Islet precursor cell (in vitro differentiated cells): ENCODE results near the gene H1-8.

Experiments
- DNase-seq: peaks from one replicate; pipeline ENCODE4 v3.0.0-alpha.2; 2018

H1-8 gene

DNA sequence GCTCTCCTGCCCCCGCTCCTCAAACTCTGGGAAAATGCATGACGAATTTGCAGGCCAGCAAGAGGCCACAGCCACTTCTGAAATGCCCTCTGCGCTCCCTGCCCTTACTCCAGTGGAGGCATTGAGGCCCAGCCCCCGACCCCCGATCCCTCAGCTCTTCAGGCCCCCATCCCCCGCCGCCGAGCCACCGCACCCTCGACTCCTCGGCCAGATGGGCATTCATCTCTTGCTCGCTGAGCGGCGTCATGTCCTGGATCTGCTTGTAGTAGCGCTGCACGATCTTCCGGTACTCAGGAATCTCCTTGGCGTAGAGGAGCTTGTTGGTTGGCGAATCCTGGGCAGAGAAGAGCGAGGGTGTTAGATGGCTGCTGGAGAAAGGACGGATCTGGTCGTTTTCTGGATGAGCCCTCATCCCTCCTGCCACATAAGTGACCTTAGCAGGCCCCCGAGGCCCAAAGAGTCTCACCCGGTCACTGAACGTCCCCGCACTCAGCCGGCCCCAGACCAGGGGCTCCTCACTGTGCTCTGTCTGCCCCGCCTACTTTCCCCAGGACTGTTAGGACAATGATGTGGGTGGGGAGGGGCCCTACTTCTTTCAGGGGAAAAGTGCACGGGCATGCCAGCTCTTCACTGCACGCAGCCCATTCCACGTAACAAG, 14.0 kb downstream of the H1-8 start:
- DNase-seq = no peak

GRCh38 chr3:129557548-129557894, 14.5 kb downstream of the H1-8 start:
- no peak for DNase-seq

GRCh38 chr3:129558081-129558771, 15.3 kb downstream of the H1-8 start:
- DNase-seq = no peak

- no peak for DNase-seq
Observed at GRCh38 chr3:129558772-129559564, 16.0 kb downstream of the H1-8 start.

GRCh38 chr3:129559565-129560079, 16.6 kb downstream of the H1-8 start:
- no peak for DNase-seq

GRCh38 chr3:129560269-129560787, 17.4 kb downstream of the H1-8 start:
- DNase-seq = no peak

DNA sequence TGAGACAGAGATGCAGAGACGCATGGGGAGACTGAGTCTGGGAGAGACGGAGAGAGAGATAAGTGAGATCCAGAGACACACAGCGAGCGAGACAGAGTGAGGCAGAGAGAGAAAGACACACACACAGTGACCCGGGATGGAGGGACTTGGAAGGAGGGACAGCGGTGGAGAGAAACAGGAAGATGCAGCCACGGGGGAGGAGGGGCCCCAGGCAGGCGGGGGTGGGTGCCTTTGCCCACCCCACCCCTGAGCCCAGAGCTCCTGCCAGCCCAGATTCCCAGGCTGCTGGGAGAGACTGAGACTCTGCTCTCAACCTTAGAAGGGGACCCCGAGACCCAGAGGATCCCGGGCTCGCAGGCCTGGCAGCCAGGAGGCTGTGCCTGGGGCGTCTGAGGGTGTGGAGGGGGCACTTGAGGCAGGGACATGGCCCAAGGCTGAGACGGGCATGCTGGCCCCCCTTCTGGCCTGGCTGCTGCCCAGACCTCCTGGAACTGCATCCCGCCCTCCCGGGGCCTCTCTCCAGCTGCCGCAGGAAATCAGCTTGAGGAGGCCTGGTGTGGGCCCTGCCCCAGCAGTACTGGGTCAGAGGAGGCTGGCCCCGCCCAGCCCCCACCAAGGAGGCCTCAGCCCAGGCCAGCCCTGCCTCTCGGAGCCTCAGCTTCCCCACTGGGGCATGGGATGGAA, 18.1 kb downstream of the H1-8 start:
- DNase-seq = peak; percentile 79

DNA sequence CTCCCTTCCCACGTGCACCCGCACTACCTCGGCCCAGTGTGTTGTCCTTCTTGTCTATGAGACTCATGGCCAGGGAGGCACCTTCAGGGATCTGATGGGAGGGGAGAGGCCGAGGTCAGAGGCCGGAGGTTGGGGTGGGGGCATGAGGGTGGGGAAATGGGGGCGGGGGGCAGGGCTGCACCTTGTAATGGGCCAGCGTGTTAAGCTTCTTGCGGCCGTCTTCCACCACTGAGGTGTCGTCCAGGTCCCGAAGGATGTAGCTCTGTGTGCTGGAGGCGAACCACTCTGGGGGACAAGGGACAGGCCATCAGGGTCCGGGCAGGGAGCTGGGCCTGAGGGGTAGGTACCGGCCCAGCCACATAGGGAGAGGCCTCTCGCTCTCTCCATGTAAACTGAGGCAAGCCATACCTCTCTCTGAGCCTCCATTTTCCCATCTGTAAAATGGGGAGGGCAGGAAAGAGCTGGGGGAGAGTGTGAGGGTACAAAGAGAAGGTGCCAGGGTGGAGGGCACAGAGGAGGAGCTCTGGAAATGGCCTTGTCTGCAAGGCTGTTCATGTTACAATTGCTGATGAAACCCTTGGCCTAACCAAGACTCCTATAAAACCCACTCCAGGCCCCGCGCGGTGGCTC, 18.8 kb downstream of the H1-8 start:
- no peak for DNase-seq

DNA sequence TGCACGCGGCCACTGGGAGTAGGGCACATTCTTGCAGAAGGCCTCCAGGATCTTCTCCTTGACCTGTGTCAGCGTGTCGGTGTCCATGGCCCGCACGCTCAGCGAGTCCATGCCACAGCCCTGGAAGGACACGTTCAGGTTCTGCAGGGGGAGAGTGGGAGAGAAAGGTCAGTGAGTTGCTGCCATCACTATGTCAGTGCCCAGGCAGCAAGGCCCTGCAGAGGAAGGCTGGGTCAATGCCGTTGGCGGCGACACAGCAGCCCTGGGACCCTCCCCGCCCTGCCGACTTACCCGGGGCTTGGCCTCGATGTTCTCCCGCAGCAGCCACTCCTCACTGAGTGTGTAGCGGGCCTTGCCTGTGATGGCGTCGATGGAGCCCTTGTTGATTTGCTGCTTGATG, 19.8 kb downstream of the H1-8 start:
- DNase-seq = no peak

DNA sequence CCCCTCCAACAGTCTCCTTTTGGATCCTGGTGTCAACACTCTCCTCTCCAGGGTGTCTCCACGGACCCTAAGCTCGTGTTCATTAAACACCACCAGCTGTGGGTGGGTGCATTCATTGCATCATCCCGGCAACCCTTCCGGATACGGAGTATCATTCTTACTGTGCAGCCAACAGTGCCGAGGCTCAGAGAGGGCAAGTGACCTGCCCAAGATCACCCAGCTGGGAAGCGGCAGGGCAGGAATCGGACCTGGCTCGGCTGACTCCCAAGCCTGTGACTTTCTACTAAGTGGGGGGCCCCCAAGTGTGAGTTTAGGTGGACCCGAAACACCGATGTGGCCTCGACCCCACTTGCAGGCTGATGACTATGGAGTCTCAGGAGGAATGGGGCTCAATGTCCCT, 20.4 kb downstream of the H1-8 start:
- DNase-seq = no peak

DNA sequence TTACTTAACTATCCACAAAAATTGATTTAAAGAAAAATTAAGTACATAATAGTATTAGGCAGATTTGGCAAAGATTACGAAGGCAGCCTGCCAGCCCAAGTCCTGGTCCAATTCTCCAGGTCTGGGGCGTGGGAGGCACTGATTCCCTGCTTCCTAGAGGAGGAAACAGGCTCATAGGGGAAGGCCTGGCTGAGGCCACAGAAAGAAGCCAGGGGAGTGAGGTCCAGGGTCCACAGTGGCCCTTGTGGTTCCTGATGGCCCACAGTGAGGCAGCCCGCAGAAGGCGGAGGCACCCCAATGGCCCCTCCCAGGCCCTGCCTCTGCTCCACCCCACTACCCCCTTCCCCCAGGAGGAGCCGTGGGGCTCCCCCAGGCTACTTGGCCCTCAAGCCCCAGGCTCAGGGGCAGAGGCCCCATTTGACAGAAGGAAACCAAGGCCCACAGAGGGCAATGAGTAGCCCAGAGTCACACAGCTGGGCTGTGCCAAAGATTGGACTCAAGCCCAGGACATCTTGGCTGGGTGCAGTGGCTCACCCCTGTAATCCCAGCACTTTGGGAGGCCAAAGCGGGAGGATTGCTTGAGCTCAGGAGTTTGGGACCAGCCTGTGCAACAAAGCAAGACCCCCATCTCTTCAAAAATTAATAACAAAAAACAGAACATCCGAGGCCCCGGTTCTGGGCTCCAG, 21.0 kb downstream of the H1-8 start:
- DNase-seq = no peak

DNA sequence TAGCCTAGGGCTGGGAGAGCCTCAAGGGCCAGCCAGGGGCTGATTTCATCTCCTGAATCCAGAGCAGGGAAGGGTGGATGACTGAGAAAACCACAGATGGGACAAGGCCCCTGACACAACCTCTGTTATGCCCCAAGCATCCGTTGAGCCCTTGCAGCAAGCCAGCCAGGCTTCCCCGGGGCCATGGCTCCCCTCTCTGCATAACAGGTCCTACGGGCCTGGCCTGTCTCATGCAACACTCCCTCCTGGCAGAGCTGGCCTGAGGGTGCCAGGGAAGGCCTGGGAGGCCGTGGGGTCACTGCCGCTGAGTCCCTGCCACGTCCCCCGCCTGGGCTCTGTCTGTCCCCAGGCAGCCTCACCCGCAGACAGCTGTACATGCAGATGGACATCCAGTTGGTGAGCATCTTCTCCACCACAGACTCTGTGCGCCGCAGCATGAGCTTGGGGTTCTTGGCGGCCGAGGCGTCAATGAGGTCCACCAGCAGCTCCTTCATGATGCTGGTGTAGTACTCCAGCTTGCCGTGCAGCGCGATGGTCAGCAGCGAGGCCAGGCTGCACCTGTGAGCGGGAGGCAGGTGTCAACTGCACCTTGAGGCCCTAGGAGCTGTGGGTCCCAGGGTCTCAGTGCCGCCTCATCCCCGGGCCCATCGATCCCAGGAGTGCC, 22.1 kb downstream of the H1-8 start:
- peak; percentile 75 for DNase-seq

GRCh38 chr3:129565902-129566301, 22.9 kb downstream of the H1-8 start:
- DNase-seq = no peak

DNA sequence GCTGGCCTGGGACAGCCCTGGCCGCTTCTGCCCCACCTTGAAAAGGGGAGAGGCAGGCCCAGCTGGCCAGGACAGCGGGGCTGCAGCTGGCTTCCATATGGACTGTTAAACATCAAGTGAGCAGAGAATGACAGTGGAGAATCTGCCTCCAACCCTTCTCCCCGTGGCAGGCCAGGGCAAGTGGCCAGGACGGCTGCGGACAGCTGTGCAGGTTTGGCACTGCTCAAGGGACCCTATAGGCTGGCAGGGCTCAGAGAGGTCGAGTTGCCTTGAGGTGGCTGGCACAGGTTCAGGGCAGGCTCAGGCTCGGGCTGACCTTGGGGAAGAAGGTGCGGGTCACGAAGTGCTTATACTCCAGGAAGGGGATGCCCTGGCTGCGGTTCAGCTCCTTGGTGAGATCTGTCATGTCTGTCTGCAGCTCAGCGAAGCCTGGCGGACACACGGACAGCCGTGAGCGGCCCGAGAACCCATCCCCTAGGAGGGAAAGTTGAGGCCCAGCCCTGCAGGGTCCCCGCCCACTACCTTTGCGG, 24.3 kb downstream of the H1-8 start:
- no peak for DNase-seq

DNA sequence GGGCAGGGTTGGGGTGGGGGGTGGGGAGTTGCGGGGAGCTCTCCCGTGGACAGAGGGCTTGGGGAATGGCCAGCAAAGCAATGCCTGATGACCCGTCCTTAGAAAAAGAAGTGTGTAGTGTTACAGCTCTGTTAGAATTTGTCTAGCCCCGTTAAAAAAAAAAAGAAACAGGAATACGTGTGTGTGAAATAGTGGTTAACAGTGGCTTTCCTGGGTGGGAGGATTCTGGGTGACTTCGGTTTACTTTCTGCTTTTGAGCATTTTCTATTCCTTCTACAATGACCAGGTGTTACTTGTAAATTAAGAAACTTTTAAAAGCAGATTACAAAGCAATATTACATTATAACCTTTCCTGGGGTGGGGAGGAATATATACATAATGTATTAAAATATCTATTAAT, 25.0 kb downstream of the H1-8 start:
- no peak for DNase-seq

DNA sequence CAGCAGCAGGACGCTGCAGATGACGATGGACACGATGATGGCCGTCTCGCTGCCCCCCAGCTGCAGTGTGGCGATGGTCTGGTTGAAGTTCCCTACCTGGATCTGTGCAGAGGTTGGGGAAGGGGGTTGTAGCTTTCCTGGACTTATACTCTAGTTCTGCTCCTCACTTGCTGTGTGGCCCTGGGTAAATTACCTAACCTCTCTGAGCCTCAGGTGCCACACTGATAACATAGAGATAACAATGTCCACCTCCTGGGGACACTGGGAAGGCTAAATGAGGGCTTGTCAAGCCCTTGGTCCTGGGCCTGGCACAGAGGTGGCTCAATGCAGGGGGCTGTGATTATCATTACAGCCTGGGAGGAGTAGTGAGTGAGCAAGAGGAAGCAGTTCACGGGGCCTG, 26.9 kb downstream of the H1-8 start:
- DNase-seq = no peak

DNA sequence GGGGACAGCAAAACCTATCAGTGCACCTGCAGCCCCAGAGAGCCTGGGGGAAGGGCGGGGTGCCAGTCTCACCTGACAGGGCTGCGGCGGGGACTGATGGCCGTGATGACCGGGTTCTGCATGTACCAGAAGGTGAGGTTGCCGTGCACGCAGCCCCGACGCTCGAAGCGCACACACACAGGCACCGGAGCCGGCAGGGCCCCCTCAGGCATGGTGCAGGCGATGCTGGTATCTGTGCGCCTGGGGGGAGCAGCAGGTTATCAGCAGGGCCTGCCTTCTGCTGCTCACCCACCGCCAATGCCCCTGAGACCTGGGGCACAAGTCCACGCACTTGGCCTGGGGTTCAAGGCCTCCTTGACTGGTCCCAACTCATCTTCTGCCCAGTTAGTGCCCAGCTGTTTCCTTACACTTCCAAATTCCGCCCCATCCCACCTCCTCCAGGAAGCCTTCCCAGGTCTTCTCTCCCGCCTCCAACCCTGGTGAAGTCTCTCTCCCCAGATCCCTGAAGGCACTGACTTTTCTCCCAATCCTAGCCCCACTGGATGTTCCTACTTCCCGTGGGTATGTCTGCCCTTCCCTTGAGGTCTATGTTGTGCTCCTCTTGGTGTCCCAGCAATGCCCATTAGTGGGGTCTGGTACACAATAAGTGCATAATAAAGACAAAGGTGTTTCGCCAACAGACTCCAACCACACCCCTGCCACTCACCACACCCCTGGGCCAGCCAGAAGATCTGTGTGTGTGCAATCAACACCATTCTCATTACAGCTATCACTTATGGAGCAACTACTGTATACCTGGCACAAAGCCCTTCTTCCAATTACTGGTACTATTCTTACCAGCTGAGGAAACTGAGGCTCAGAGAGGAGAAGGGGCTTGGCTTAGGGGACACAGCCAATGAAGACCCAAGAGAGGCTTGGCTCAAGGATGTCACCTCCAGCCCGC, 28.9 kb downstream of the H1-8 start:
- DNase-seq = no peak

- DNase-seq = no peak
Observed at GRCh38 chr3:129572603-129573002, 29.6 kb downstream of the H1-8 start.

- no peak for DNase-seq
Observed at GRCh38 chr3:129573493-129573892, 30.5 kb downstream of the H1-8 start.

DNA sequence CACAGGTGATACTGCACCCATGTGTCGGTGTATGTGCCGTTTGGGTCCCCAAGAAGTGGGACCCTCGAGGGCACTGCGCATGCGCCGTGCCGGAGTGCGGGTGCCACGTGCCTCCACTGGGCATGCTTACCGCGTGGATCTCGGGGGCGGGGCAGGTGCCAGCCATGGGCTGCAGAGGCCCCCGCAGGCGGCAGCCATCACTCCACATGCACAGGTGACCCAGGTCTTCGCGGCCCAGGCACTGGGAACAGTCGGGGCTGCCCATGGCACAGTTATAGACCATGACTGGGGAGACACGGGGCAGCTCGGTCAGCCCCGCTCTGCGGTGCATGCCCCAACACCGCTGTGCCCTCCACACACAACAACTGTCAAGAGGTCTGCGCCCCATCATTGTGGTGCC, 31.2 kb downstream of the H1-8 start:
- no peak for DNase-seq
